Left lobe of liver (tissue), 1 donor: ENCODE measurements around the gene CTDSPL2. TPM values are rescaled to one million over a fixed set of nuclear protein-coding genes. Genes with fewer than 3 reads are reported as not detected.

Experiments
- total RNA-seq: library from RNA; stranded (reverse); gene quantifications from one replicate; pipeline ENCODE4 v1.2.1, GENCODE V29; 2021
- donor health status: DM: no; HTN: yes; CAD: no.

Gene CTDSPL2
- total RNA-seq, 1 donor from 2014 or later: 10.7 TPM

Other genes starting within 250 kb of the CTDSPL2 start
- gene FRMD5, start 232.4 kb upstream of the CTDSPL2 start, total RNA-seq: not detected
- 45.4 TPM for gene GOLM2, start 138.9 kb upstream of the CTDSPL2 start, total RNA-seq
- gene EIF3J, start 109.5 kb downstream of the CTDSPL2 start, total RNA-seq: 33.0 TPM
- gene SPG11, start 236.0 kb downstream of the CTDSPL2 start, total RNA-seq: 40.6 TPM